HG03175 (cell line): ENCODE data around the gene DKKL1.
"Not testable (repeated sequence)": the region's sequence is repeated elsewhere in the genome, so short reads cannot be mapped to it uniquely, and the experiment has no call there.

Experiments
- ATAC-seq: cut with Tn5 transposase; IDR thresholded peaks from one replicate; pipeline ENCODE4 v1.9.1; 2021; ENCODE audit warnings: mild to moderate bottlenecking, moderate library complexity; ENCODE audit not compliant: unreplicated experiment

Gene DKKL1

DNA sequence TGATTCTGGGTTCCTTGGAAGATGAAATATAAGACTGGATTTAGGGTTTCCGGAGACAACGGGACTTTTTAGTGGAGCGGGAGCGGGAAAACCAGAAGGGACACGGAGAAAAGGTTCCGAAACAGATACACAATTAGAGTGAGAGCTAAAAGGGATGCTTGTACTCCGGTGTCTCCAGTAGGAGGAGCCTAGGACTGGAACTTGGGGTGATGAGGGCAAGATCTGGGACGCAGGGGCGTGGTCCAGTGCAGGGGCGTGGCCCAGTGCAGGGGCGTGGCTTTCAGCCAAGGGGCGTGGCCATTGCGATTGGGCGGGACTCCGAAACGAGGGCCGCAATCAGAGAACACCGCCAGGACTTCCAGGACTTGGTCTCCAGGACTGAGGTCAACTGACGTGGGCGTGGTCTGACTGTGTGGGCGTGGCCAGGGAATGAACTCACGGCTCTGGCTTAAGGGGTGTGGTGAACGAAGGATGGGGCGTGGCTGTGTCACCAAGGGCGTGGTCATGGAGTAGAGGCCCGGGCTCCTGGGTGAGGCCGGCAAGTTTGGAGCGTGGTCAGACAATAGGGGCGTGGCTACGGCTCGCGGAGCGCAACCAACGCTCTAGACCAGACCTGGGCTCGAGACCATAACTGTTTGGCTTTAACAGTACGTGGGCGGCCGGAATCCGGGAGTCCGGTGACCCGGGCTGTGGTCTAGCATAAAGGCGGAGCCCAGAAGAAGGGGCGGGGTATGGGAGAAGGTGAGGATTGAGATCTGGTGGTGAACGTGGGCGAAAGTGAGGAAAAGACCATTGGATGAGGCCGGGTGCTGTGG is at the start of gene DKKL1:
TSS of gene DKKL1 (plus strand) at position 610 of the 815 bp plus-strand sequence. CDS start at position 732, 122 bp downstream.
- ATAC-seq, result peak; percentile 57

DNA sequence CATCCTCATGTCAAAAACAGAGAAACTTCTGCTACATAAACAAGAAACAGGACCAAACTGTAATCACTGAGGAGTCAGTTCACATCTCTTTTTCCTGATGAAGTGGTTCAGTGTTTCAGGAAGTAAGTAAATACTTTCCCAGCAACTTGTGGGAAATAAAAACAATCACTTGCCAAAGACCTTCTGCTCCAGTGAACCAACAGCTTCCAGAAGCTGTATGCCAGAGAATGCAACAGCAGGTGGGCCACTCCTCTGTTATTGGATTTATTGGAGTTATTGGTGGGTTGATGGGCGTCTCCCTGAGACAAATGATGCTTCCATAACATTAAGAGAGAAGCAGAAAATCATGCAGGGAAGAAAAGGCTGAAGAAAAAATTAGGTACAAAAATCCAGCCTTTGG is 48.6 kb upstream of the DKKL1 start:
- ATAC-seq, result no peak

DNA sequence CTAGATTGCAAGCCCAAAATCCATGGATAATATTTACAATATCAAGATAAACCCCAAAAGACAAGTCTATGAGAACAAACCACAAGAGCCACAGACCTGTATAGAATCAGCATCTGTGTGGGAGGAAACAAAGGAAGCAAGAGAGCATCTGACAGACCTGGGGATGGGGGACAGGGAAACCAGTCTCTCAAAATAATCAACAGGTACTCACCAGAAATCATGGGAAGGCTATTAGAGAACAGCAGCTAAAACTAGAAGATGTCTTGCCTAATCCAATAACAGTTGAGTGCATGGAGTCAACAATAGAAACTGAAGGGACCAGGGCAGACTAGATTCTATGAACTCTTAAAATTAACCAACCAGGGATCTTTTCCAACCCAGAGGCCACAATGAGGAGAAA is 47.4 kb upstream of the DKKL1 start:
- no peak for ATAC-seq

DNA sequence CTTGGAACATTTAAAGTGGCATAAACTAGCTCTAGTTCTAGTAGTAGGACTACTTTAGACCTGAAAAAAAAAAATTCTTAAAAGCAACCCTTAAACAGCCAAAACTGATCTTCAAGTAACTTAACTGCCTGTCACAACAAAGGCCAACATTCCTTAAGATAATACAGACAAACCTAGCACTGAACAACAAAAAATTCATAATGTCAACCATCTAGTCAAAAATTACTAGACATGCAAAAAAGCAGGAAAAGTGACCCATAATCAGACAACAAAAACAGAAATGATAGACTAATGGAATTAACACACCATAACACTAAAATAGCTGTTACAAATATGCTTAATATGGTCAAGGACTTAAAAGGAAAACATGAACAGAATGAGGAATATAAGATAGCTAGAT is 45.4 kb upstream of the DKKL1 start:
- ATAC-seq, result no peak

DNA sequence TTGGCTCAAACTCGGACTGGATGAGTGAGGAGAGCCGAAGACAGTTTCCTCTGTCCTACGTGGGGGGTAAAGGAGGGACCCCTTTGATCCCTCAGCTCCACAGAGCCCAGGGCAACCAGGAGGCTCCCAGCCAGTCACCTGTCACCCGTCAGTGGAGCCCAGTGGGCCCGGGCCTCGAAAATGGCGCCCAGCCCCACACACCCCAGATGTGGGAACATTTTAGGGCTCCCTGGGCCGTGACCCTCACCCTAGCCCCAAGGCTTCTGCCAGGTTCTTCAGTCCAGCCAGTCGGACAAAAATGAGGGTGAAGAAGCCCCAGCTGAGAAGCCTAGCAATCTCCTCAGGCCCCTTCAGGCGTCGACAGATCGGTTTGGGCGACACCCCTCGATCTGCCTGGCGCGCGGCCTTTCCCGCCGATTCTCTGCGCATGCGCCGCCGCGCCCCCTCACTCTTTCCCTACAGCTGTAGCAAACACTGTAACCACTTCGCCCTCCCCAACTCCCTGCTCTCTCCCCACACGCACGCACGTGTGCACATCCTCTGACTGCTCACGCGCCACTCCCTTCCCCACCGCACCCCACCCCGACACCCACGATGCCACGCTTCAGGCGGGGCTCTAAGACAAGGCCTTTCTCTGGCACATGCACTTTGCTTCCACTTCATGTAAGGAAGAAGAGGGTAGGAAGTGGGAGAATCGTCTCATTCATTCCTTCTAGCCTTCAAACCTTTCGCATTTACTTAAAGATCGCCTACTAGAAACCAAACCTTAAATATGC is 38.7 kb upstream of the DKKL1 start, which contains the start of gene SLC6A16:
TSS of gene SLC6A16 (minus strand) at position 391 of the 776 bp plus-strand sequence. CDS start 13,844 bp downstream, outside the sequence.
- no peak for ATAC-seq

DNA sequence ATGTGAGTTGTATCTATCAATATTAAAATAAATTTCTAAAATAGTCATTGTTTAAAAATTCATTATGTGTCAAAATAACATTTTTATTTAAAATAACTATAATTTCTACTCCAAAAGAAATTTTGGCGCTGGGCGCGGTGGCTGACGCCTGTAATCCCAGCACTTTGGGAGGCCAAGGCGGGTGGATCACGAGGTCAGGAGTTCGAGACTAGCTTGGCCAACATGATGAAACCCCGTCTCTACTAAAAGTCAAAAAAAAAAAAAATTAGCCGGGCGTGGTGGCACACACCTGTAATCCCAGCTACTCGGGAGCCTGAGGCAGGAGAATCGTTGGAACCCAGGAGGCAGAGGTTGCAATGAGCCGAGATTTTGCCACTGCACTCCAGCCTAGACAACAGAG is 37.9 kb upstream of the DKKL1 start:
- not testable (repeated sequence) for ATAC-seq

DNA sequence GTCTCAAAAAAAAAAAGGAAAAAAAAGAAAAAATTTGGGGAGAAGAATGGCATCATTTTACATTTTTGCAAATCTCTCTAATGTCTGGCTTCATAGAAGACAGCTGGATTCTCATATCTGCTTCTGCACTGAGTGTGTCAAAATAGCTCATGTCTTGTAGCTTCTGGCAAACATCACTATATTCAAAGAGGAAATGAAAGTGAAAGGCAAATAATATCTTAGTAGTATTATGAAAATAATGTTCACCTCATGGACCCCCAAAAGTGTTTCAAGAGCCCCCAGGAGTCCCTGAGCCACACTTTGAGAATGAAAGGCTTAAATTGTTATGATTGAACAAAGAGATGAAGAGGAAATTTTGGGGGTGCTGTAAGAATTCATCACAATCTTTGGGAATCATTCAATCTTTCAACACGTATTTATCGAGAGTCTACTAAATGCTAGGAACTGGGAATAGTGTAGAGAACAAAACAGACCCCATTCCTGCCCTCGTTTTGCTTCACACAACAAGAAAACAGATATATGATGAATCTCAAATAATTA is 37.4 kb upstream of the DKKL1 start:
- no peak for ATAC-seq

DNA sequence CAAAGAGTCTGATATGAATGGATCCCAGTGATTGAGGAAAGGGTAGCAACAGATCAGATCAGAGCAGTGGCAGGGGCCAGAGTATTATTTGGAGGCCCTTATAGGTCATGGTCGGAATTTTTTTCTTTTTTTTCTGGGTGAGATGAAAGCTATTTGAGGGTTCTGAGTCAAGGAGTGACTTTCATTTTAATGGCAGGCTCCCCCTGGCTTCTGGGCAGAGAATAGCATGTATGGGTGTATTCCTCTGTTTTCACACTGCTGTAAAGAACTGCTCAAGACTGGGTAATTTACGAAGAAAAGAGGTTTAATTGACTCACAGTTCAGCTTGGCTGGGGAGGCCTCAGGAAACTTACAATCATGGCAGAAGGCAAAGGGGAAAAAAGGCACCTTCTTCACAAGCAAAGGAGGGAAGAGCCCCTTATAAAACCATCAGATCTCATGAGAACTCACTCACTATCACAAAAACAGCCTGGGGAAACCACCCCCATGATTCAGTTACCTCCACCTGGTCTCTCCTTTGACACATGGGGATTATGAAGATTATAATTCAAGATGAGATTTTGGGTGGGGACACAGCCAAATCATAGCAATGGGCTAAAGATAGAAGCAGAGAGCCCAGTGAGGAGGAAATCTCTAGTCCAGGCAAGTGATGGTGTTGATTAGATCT is 35.7 kb upstream of the DKKL1 start:
- ATAC-seq, result no peak

DNA sequence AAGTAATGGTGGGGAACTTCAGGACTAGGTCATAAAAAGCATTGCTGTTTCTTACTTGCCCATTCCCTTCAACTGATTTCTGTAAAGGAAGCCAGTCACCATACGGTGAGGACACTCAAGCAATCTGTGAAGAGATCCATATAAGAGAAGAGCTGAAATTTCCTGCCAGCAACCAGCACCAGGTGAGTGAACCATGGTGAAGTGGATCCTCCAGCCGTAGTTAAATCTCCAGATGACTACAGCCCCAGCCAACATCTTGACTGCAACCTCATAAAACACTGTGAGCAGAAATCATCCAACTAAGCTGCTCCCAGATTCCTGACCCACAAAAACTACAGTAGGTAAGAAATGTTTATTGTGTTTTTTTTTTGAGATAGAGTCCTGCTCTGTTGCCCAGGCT is 34.9 kb upstream of the DKKL1 start:
- no peak for ATAC-seq

DNA sequence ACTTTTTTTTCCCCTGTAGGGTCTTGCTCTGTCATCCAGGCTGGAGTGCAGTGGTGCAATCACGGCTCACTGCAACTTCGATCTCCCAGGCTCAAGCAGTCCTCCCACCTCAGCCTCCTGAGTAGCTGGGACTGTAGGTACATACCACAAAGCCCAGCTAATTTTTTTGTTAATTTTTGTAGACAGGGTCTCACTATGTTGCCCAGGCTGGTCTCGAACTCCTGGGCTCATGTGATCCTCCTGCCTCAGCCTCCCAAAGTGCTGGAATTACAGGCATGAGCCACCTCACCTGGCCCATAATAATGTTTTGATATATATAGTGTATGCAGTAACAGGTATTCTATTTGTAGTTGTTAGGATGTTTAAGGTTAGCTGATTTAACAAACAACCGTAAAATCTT is 32.5 kb upstream of the DKKL1 start:
- not testable (repeated sequence) for ATAC-seq

DNA sequence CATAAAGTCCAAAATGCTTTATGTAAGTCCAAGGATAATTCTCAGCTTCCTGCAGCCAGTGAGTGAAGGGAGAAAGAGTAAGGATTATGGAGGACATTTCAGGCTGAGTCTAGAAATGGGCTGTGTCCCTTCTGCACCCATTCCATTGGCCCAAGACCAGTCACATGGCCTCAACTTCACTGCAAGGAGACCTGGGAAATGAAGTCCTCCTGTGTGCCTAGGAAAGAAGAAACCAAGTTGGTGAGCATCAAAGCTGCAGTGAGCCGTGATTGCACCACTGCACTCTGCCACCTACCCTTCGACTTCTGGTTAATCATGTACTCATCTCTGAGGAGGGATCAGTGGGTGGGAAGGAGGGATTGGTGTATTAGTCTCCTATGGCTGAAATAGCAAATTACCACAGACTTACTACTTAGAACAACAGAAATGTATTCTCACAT is 32.0 kb upstream of the DKKL1 start:
- ATAC-seq, result peak; percentile 45

DNA sequence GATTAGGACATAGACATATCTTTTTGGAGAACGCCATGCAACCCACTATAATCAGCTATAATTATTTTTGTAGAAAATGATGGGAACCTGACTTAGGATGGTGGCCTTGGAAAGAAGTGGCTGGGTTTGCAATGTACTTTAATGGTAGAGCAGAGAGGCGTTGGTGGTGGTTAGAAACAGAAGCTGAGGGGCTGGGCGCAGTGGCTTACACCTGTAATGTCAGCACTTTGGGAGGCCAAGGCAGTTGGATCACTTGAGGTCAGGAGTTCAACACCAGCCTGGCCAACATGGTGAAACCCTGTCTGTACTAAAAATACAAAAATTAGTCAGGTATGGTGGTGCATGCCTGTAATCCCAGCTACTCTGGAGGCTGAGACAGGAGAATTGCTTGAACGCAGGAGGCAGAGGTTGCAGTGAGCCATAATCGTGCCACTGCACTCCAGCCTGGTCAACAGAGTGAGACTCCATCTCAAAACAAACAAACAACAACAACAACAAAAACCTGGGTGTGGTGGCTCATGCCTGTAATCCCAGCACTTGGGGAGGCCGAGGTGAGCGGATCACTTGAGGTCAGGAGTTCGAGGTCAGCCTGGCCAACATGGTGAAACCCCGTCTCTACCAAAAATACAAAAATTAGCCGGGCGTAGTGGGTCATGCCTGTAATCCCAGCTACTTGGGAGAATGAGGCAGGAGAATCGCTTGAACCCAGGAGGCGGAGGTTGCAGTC is 30.8 kb upstream of the DKKL1 start:
- ATAC-seq, result not testable (repeated sequence)

DNA sequence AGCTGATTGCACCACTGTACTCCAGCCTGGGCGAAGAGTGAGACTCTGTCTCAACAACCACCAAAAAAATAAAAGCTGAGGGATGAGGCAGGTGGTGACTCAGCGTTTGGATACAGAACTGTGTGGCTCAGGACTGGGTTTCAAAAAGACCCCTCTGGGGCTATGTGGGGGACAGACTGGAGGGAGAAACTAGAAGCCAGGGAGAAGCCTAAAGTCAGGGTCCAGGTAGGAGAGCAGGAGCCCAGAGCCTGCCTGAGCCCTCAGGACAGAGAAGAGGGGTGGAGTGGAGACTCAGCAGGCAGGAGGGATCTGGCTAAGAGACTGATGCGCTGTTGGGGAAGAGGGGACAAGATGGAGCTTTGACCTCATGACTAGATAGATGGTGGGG is 30.3 kb upstream of the DKKL1 start:
- ATAC-seq, result no peak

DNA sequence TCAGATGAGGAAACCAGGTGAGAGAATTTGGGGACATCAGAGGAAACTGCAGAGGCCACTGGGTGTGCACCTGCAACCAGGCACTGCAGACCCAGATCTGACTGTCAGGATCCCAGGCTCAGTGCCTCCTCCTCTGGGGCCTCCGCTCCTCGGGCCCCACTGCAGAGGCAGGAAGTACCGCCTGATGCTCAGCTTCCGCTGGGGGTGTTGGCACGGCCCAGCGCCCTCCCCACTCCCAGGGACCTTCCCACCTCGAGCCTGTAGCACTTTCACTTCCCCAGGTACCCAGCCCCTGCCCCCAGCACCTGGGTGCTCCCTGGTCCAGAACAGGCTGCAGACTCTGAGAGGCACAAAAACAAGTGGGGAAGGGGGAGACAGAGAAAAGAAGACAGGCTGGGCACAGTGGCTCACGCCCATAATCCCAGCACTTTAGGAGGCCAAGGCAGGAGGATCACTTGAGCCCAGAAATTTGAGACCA is 29.8 kb upstream of the DKKL1 start:
- peak; percentile 50 for ATAC-seq

DNA sequence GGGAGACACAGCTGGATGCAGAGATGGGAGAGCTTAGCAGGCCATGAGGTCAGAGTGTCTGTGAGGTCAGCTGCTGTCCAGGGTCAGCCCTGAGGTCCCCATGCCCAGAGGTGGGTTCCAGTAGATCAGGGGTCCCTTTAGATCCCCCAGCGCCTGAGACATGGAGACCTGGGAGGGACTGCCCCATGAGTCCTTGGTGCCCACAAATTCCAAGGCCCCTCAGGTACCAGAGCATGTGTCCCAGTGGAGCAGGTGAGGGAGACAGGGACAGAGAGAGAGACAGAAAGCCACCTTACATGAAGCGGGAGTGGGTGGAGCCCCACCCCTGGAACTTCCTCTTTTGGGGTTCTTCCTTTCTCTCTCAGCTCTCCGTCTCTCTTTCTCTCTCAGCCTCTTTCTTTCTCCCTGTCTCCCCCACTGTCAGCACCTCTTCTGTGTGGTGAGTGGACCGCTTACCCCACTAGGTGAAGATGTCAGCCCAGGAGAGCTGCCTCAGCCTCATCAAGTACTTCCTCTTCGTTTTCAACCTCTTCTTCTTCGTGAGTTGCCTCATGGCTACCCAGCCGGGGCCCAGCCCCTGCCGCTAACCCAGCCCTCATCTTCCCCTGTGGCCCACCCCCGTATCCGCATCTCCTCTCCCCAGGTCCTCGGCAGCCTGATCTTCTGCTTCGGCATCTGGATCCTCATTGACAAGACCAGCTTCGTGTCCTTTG is 28.4 kb upstream of the DKKL1 start, which contains the start of gene CD37:
TSS of gene CD37 (plus strand) at position 336 of the 713 bp plus-strand sequence. CDS start at position 471, 135 bp downstream.
- ATAC-seq, result peak; percentile 40

DNA sequence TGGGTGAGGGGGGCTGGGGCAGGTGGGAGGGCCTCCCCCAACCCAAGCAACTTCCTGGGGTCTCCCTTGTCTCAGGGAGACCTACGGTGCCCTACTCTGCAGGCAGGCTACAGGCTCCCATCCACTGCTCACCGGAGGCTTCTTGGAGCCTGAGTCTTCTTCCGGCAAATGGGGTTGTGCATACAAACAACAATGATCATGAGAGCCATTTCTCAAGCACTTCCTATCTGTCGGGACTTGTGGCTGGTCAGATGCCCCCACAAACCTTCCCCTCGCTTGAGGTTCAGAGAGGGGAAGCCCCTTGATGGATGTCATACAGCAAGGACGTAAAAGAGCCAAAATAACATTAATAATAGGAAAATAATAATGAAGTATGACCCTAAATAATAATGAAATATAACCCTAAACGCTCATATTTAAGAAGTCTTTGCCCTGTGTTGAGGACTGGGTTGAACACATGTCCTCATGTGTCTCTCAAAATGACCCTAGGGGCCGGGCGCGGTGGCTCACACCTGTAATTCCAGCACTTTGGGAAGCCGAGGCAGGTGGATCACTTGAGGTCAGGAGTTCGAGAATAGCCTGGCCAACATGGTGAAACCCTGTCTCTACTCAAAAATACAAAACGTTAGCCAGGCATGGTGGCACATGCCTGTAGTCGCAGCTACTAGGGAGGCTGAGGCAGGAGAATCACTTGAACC is 27.7 kb upstream of the DKKL1 start:
- no peak for ATAC-seq

DNA sequence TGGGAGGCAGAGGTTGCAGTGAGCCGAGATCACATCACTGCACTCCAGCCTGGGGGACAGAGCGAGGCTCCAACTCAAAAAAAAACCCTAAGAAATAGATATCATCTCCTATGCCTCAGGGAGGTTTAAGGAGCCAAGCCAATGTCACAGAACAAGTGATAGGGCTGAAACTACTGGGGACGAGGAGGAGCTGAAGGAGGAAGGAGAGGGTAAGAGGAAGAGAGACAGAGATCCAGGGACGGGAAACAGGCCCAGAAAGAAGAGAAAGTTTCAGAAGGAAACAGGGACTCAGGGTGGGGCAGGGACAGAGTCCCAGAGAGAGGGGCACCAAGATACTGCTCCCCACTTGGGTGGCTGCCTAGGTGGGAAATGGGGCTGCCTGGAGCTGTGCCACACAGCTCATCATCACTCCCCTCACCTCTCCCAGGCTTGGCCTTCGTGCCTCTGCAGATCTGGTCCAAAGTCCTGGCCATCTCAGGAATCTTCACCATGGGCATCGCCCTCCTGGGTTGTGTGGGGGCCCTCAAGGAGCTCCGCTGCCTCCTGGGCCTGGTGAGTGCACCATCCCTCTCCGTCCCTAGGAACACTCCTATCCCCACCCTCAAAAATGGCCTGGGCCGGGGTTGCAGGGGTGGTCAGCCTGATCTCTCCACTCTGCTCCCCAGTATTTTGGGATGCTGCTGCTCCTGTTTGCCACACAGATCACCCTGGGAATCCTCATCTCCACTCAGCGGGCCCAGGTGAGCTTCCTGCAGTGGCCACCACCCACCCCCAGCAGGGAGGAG is 27.0 kb upstream of the DKKL1 start:
- ATAC-seq, result no peak
